KMS-11 (cell line): ENCODE data around the gene USP36.
"Not testable (repeated sequence)": the region's sequence is repeated elsewhere in the genome, so short reads cannot be mapped to it uniquely, and the experiment has no call there.

Experiments
- H2AFZ ChIP-seq: fragments of 200-600 bp; sonication (generic); 2 replicates; pipeline ENCODE4 v1.6.1; 2016; ENCODE audit warnings: antibody characterized with exemption, mixed run types, low read depth
- H3K27ac ChIP-seq: fragments of 200-600 bp; sonication (generic); 2 replicates; pipeline ENCODE4 v1.6.1; 2016; ENCODE audit warnings: mild to moderate bottlenecking, mixed run types
- H3K27me3 ChIP-seq: fragments of 200-600 bp; sonication (generic); 2 replicates; pipeline ENCODE4 v1.6.1; 2017; ENCODE audit warnings: mild to moderate bottlenecking, low read depth, mixed run types, moderate library complexity; ENCODE audit not compliant: insufficient read depth
- H3K36me3 ChIP-seq: fragments of 200-600 bp; sonication (generic); 2 replicates; pipeline ENCODE4 v1.6.1; 2017; ENCODE audit warnings: mild to moderate bottlenecking, mixed run types; ENCODE audit not compliant: insufficient read depth
- H3K4me1 ChIP-seq: fragments of 200-600 bp; sonication (generic); 2 replicates; pipeline ENCODE4 v1.6.1; 2016; ENCODE audit warnings: mild to moderate bottlenecking, low read depth, mixed run types; ENCODE audit not compliant: poor library complexity, severe bottlenecking
- H3K4me2 ChIP-seq: fragments of 200-600 bp; sonication (generic); 2 replicates; pipeline ENCODE4 v1.7.0; 2016; ENCODE audit warnings: mild to moderate bottlenecking, mixed run types
- H3K4me3 ChIP-seq: fragments of 200-600 bp; sonication (generic); IDR thresholded peaks from 2 replicates; pipeline ENCODE4 v1.6.1; 2017; ENCODE audit warnings: low read depth, low read length, mixed read lengths; ENCODE audit not compliant: insufficient read depth
- H3K79me2 ChIP-seq: fragments of 200-600 bp; sonication (generic); 2 replicates; pipeline ENCODE4 v1.6.1; 2016; ENCODE audit warnings: low read depth, mixed run types; ENCODE audit not compliant: insufficient read depth
- H3K9ac ChIP-seq: fragments of 200-600 bp; sonication (generic); 2 replicates; pipeline ENCODE4 v1.6.1; 2016; ENCODE audit warnings: mild to moderate bottlenecking, mixed run types
- H4K20me1 ChIP-seq: fragments of 200-600 bp; sonication (generic); 2 replicates; pipeline ENCODE4 v1.6.1; 2016; ENCODE audit warnings: mild to moderate bottlenecking, mixed run types; ENCODE audit not compliant: insufficient read depth
- CTCF ChIP-seq: fragments of 200-600 bp; sonication (generic); conservative IDR thresholded peaks from 2 replicates; pipeline ENCODE4 v1.6.1; 2017; ENCODE audit warnings: low read depth, mild to moderate bottlenecking, antibody characterized with exemption, low read length, moderate library complexity, mixed read lengths

Gene USP36

GRCh38 chr17:78878871-78879527, 38.4 kb upstream of the USP36 start:
- peaks cover 3% of the 10 kb centered on the region; the same call in 1 of the 2 replicates for H3K79me2 ChIP-seq
- no peak overlapping the region for H3K27ac ChIP-seq

GRCh38 chr17:78878261-78878660, 37.6 kb upstream of the USP36 start:
- Histone ChIP-seq H3K27ac (no peak overlapping the region), H3K4me2 (no peak overlapping the region), H3K4me3 (no peak overlapping the region), H2AFZ (no peak overlapping the region), H3K27me3 (no peaks in the 10 kb centered on the region), H3K79me2 (peaks cover 3% of the 10 kb centered on the region; the same call in 1 of the 2 replicates), H3K4me1 (peaks cover 6% of the 10 kb centered on the region), H3K9ac (no peak overlapping the region), H3K36me3 (no peaks in the 10 kb centered on the region; the same call in 1 of the 2 replicates), H4K20me1 (no peaks in the 10 kb centered on the region)
- no peak for TF ChIP-seq CTCF

More at GRCh38 chr17:78878871-78879527, 38.4 kb upstream of the USP36 start:
- H3K9ac ChIP-seq: no peak overlapping the region
- H2AFZ ChIP-seq: no peak overlapping the region
- peaks cover 6% of the 10 kb centered on the region for H3K4me1 ChIP-seq
- no peaks in the 10 kb centered on the region for H3K36me3 ChIP-seq
- H3K4me3 ChIP-seq: no peak overlapping the region
- no peak for TF ChIP-seq CTCF
- no peaks in the 10 kb centered on the region for H3K27me3 ChIP-seq
- H4K20me1 ChIP-seq: no peaks in the 10 kb centered on the region
- H3K4me2 ChIP-seq: no peak overlapping the region

GRCh38 chr17:78876954-78877517, 36.4 kb upstream of the USP36 start:
- not testable (repeated sequence) for H4K20me1 ChIP-seq, H2AFZ ChIP-seq, H3K4me1 ChIP-seq, H3K4me2 ChIP-seq, H3K27me3 ChIP-seq, H3K27ac ChIP-seq, H3K4me3 ChIP-seq, H3K36me3 ChIP-seq, H3K79me2 ChIP-seq, H3K9ac ChIP-seq

GRCh38 chr17:78876094-78876597, 35.5 kb upstream of the USP36 start:
- Histone ChIP-seq H4K20me1 (no peaks in the 10 kb centered on the region), H3K36me3 (no peaks in the 10 kb centered on the region; the same call in 1 of the 2 replicates), H3K27me3 (no peaks in the 10 kb centered on the region), H3K79me2 (peaks cover 3% of the 10 kb centered on the region; the same call in 1 of the 2 replicates), H3K4me3 (no peak overlapping the region), H3K27ac (no peak overlapping the region), H3K4me1 (peaks cover 6% of the 10 kb centered on the region), H3K4me2 (no peak overlapping the region), H3K9ac (no peak overlapping the region), H2AFZ (no peak overlapping the region)
- TF ChIP-seq CTCF: no peak
